ENCODE data around the gene RNF217.

The RNF217 gene

DNA sequence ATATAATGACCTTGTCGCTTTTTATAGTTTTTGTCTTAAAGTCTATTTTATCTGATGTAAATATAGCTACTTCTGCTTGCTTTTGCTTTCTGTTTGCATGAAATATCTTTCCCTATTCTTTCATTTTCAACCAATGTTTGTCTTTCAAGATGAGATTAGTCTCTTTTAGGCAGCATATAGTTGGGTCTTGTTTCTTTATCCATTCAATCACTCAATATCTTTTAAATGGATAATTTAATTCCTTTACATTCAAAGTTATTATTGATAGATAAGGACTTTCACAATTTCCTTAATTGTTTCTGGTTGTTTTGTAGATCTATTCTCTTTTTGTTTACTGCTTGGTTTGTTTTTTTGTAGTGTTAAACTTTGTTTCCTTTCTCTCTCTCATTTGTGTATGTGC is 147.8 kb downstream of the RNF217 start:
- no peak for TF ChIP-seq CTCF (IDR thresholded peaks at IDR 0.05; ENCODE audit: insufficient read depth, low read depth, low read length, missing control alignments)
- H3K4me3 ChIP-seq (ENCODE audit: low read depth, low read length): no peak overlapping the region
- no peak for DNase-seq (ENCODE audit: low read depth)

DNA sequence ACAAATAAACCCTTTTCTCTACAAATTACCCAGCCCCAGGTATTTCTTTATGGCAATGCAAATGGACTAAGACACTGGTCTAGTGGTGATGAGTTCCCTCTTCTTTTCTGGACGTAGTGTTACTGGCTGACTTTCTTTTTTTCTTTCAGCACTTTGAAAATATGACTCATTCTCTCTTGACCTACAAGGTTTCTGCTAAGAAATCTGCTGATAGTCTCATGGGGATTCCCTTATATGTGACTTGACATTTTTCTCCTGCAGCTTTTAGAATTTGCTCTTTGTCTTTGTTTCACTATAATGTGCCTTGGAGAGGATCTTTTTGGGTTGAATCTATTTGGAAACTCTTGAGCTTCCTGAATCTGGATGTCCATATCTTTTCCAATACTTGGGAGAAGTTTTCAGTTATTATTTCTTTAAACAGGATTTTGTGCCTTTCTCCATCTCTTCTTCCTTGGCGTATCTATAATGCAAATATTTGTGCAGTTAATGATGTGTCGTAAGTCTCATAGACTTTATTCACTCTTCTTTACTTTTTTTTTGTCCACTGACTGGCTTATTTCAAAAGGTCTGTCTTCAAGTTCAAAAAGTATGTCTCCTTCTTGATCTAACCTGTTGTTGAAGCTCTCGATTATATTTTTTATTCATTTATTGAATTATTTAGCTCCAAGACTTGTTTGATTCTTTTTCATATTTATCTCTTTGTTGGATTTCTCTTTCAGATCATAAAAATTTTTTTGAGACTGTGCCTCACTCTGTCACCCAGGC is 149.2 kb downstream of the RNF217 start:
- no peak for DNase-seq (ENCODE audit: low read depth)
- no peak overlapping the region for H3K4me3 ChIP-seq (ENCODE audit: low read depth, low read length)
- no peak for TF ChIP-seq CTCF (IDR thresholded peaks at IDR 0.05; ENCODE audit: insufficient read depth, low read depth, low read length, missing control alignments)

- no peak for TF ChIP-seq CTCF (IDR thresholded peaks at IDR 0.05; ENCODE audit: insufficient read depth, low read depth, low read length, missing control alignments)
Measured at GRCh38 chr6:125112934-125113333, 150.7 kb downstream of the RNF217 start.

GRCh38 chr6:125114248-125114858 is 152.1 kb downstream of the RNF217 start:
- TF ChIP-seq CTCF (IDR thresholded peaks at IDR 0.05; ENCODE audit: insufficient read depth, low read depth, low read length, missing control alignments): peak; percentile 53
- H3K4me3 ChIP-seq (ENCODE audit: low read depth, low read length): no peak overlapping the region
- DNase-seq (ENCODE audit: low read depth): peak; percentile 44

More at GRCh38 chr6:125112934-125113333, 150.7 kb downstream of the RNF217 start:
- no peak overlapping the region for H3K4me3 ChIP-seq (ENCODE audit: low read depth, low read length)
- no peak for DNase-seq (ENCODE audit: low read depth)

DNA sequence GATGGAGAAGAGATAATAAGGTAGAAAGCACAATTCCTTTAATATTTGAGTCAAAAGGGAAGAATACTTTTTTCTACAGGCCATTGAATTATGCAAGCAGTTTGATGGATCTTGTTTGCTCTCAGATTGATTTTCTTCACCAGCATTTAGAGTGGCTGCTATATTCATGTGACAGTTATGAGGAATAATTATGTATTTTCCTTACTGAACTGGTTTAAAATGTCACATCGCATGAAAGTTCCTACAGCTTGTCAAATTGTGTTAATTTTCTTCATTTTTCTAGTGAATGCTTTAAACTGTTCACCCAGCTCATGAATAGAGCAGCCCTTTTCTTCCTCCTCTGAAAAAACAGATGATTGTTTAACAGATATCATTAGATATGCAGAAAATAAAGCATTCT is 153.9 kb downstream of the RNF217 start:
- DNase-seq (ENCODE audit: low read depth): no peak
- no peak for TF ChIP-seq CTCF (IDR thresholded peaks at IDR 0.05; ENCODE audit: insufficient read depth, low read depth, low read length, missing control alignments)
- no peak overlapping the region for H3K4me3 ChIP-seq (ENCODE audit: low read depth, low read length)

DNA sequence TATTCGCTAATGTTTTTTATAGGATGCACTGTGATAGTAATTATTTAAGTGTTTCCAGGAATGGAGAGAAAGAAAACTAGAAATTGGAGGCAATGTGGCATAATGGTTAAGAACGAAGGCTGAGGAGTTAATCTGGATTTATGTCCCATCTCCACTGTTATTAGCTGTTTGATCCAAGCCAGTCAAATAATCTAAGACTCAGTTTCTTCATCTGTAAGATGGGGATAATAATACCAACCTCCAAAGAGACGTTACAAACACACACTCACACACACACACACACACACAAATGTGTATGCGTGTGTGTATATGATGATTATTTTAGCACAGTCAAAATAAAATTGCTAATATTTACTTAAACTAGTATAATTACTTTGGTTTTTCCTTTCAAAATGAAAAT is 154.5 kb downstream of the RNF217 start:
- TF ChIP-seq CTCF (IDR thresholded peaks at IDR 0.05; ENCODE audit: insufficient read depth, low read depth, low read length, missing control alignments): no peak
- no peak for DNase-seq (ENCODE audit: low read depth)
- no peak overlapping the region for H3K4me3 ChIP-seq (ENCODE audit: low read depth, low read length)
